ENCODE measurements around the gene ADGRV1.

- TF ChIP-seq REST (IDR thresholded peaks at IDR 0.05) (no peak), JUN (IDR thresholded peaks at IDR 0.05) (no peak), EP300 (IDR thresholded peaks at IDR 0.05) (no peak), MAFK (IDR thresholded peaks at IDR 0.05; ENCODE audit: partially characterized antibody) (no peak), CTCF (IDR thresholded peaks at IDR 0.05) (no peak)
These were observed 293.9 kb downstream of the ADGRV1 start for GRCh38 chr5:90852531-90852930.
